ENCODE results near the gene SEMA5B. TPM values are rescaled to one million over a fixed set of nuclear protein-coding genes. Genes with fewer than 3 reads are reported as not detected.

The SEMA5B gene
- total RNA-seq, 1 experiment from 2014 or later: 0.04 TPM

- Histone ChIP-seq H3K36me3 (ENCODE audit: low read depth, low read length) (no peaks in the 10 kb centered on the region), H3K9ac (ENCODE audit: low read length) (no peak overlapping the region), H2AFZ (ENCODE audit: low read length) (no peak overlapping the region), H3K27me3 (ENCODE audit: low read length) (peaks cover 35% of the 10 kb centered on the region), H3K79me2 (ENCODE audit: low read length) (no peaks in the 10 kb centered on the region), H3K27ac (ENCODE audit: low read length) (no peak overlapping the region), H3F3A (ENCODE audit: low read length, unreplicated experiment) (no peaks in the 10 kb centered on the region), H3K4me1 (ENCODE audit: insufficient read depth, low read length) (no peaks in the 10 kb centered on the region), H4K20me1 (ENCODE audit: low read length) (no peaks in the 10 kb centered on the region), H3K4me2 (ENCODE audit: low read length) (no peak overlapping the region), H3K9me2 (replicated peaks; ENCODE audit: low read length) (no peaks in the 10 kb centered on the region), H3K4me3 (ENCODE audit: low read length) (no peak overlapping the region), H3K9me3 (ENCODE audit: low read length) (no peaks in the 10 kb centered on the region)
- CTCF ChIA-PET: no interaction called here
- DNase-seq (no peak), ATAC-seq (no peak)
- POLR2A ChIA-PET (ENCODE audit: unreplicated experiment): no interaction called here
- BruUV-seq (replicated peaks): no TSS peak
- intact Hi-C loops (cut with micrococcal nuclease): no loop called here
- no peak for TF ChIP-seq EZH2phosphoT487 (IDR thresholded peaks at IDR 0.05; ENCODE audit: borderline replicate concordance, low read length)
- TF ChIP-seq EZH2 (IDR thresholded peaks at IDR 0.05; ENCODE audit: low read length, unreplicated experiment): no peak
- TF ChIP-seq, protein P1, sequence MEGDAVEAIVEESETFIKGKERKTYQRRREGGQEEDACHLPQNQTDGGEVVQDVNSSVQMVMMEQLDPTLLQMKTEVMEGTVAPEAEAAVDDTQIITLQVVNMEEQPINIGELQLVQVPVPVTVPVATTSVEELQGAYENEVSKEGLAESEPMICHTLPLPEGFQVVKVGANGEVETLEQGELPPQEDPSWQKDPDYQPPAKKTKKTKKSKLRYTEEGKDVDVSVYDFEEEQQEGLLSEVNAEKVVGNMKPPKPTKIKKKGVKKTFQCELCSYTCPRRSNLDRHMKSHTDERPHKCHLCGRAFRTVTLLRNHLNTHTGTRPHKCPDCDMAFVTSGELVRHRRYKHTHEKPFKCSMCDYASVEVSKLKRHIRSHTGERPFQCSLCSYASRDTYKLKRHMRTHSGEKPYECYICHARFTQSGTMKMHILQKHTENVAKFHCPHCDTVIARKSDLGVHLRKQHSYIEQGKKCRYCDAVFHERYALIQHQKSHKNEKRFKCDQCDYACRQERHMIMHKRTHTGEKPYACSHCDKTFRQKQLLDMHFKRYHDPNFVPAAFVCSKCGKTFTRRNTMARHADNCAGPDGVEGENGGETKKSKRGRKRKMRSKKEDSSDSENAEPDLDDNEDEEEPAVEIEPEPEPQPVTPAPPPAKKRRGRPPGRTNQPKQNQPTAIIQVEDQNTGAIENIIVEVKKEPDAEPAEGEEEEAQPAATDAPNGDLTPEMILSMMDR (conservative IDR thresholded peaks at IDR 0.05; ENCODE audit: low read depth, low read length): no peak
Measured at GRCh38 chr3:122916580-122916979, 111.0 kb downstream of the SEMA5B start.

GRCh38 chr3:122916084-122916483, 111.5 kb downstream of the SEMA5B start:
- Histone ChIP-seq H3K36me3 (ENCODE audit: low read depth, low read length) (no peaks in the 10 kb centered on the region), H3K27me3 (ENCODE audit: low read length) (peaks cover 30% of the 10 kb centered on the region), H3K4me2 (ENCODE audit: low read length) (no peak overlapping the region), H3K9me2 (replicated peaks; ENCODE audit: low read length) (no peaks in the 10 kb centered on the region), H4K20me1 (ENCODE audit: low read length) (no peaks in the 10 kb centered on the region), H3K9me3 (ENCODE audit: low read length) (no peaks in the 10 kb centered on the region), H3K4me3 (ENCODE audit: low read length) (no peak overlapping the region), H3K9ac (ENCODE audit: low read length) (no peak overlapping the region), H3K79me2 (ENCODE audit: low read length) (no peaks in the 10 kb centered on the region), H3F3A (ENCODE audit: low read length, unreplicated experiment) (no peaks in the 10 kb centered on the region), H3K4me1 (ENCODE audit: insufficient read depth, low read length) (no peaks in the 10 kb centered on the region), H3K27ac (ENCODE audit: low read length) (no peak overlapping the region), H2AFZ (ENCODE audit: low read length) (no peak overlapping the region)
- intact Hi-C loops (cut with micrococcal nuclease): no loop called here
- CTCF ChIA-PET: no interaction called here
- no TSS peak for BruUV-seq (replicated peaks)
- DNase-seq: no peak
- POLR2A ChIA-PET (ENCODE audit: unreplicated experiment): no interaction called here
- TF ChIP-seq EZH2phosphoT487 (IDR thresholded peaks at IDR 0.05; ENCODE audit: borderline replicate concordance, low read length) (no peak), EZH2 (IDR thresholded peaks at IDR 0.05; ENCODE audit: low read length, unreplicated experiment) (no peak)
- TF ChIP-seq, protein P1 (conservative IDR thresholded peaks at IDR 0.05; ENCODE audit: low read depth, low read length): no peak
- ATAC-seq: no peak

GRCh38 chr3:122915300-122916055, 112.1 kb downstream of the SEMA5B start:
- H3K9ac ChIP-seq (ENCODE audit: low read length): no peak overlapping the region
- H3F3A ChIP-seq (ENCODE audit: low read length, unreplicated experiment): no peaks in the 10 kb centered on the region
- H3K4me3 ChIP-seq (ENCODE audit: low read length): no peak overlapping the region
- H3K9me2 ChIP-seq (replicated peaks; ENCODE audit: low read length): no peaks in the 10 kb centered on the region
- intact Hi-C loops (cut with micrococcal nuclease): no loop called here
- H3K9me3 ChIP-seq (ENCODE audit: low read length): no peaks in the 10 kb centered on the region
- ChIA-PET POLR2A (ENCODE audit: unreplicated experiment) (no interaction called here), CTCF (no interaction called here)
- DNase-seq (no peak), ATAC-seq (no peak)
- BruUV-seq (replicated peaks): no TSS peak
- peaks cover 24% of the 10 kb centered on the region; the same call in 1 of the 2 replicates for H3K27me3 ChIP-seq (ENCODE audit: low read length)
- no peaks in the 10 kb centered on the region for H3K79me2 ChIP-seq (ENCODE audit: low read length)
- H3K4me1 ChIP-seq (ENCODE audit: insufficient read depth, low read length): no peaks in the 10 kb centered on the region
- no peak overlapping the region for H3K4me2 ChIP-seq (ENCODE audit: low read length)
- no peaks in the 10 kb centered on the region for H3K36me3 ChIP-seq (ENCODE audit: low read depth, low read length)
- no peak overlapping the region for H2AFZ ChIP-seq (ENCODE audit: low read length)
- H4K20me1 ChIP-seq (ENCODE audit: low read length): no peaks in the 10 kb centered on the region
- H3K27ac ChIP-seq (ENCODE audit: low read length): no peak overlapping the region
- no peak for TF ChIP-seq EZH2phosphoT487 (IDR thresholded peaks at IDR 0.05; ENCODE audit: borderline replicate concordance, low read length)
- TF ChIP-seq, protein P1 (conservative IDR thresholded peaks at IDR 0.05; ENCODE audit: low read depth, low read length): no peak
- no peak for TF ChIP-seq EZH2 (IDR thresholded peaks at IDR 0.05; ENCODE audit: low read length, unreplicated experiment)

All from PC-3 (cell line).